NCI-H524 treated with DMSO at 0.1 percent for 48 hours (cell line): ENCODE results near the gene IFIT5.
"Not testable (repeated sequence)": the region's sequence is repeated elsewhere in the genome, so short reads cannot be mapped to it uniquely, and the experiment has no call there.

Experiments used
- DNase-seq: peaks from one replicate; lab custom pipeline; 2025; lab: John Stamatoyannopoulos, UW

IFIT5 gene

GRCh38 chr10:89428877-89429276 is 14.5 kb downstream of the IFIT5 start:
- DNase-seq = no peak

- DNase-seq = no peak
Measured at GRCh38 chr10:89431977-89432376, 17.6 kb downstream of the IFIT5 start.

- DNase-seq = no peak
Measured at GRCh38 chr10:89438525-89438924, 24.2 kb downstream of the IFIT5 start.

- DNase-seq = no peak
Measured at GRCh38 chr10:89440226-89441009, 26.1 kb downstream of the IFIT5 start.

- no peak for DNase-seq
Measured at GRCh38 chr10:89442289-89442688, 27.9 kb downstream of the IFIT5 start.

GRCh38 chr10:89444819-89445218 is 30.5 kb downstream of the IFIT5 start:
- DNase-seq = not testable (repeated sequence)

- no peak for DNase-seq
Measured at GRCh38 chr10:89450901-89451300, 36.5 kb downstream of the IFIT5 start.

- no peak for DNase-seq
Measured at GRCh38 chr10:89452193-89452592, 37.8 kb downstream of the IFIT5 start.

- no peak for DNase-seq
Measured at GRCh38 chr10:89454561-89455347, 40.4 kb downstream of the IFIT5 start.

- no peak for DNase-seq
Measured at GRCh38 chr10:89458291-89458690, 43.9 kb downstream of the IFIT5 start.

- DNase-seq = no peak
Measured at GRCh38 chr10:89458784-89459183, 44.4 kb downstream of the IFIT5 start.

GRCh38 chr10:89463846-89464537 is 49.6 kb downstream of the IFIT5 start:
- no peak for DNase-seq

GRCh38 chr10:89465196-89465595 is 50.8 kb downstream of the IFIT5 start:
- DNase-seq = no peak

GRCh38 chr10:89466599-89467035 is 52.2 kb downstream of the IFIT5 start:
- DNase-seq = no peak

- DNase-seq = no peak
Measured at GRCh38 chr10:89468191-89468965, 54.0 kb downstream of the IFIT5 start.

GRCh38 chr10:89469517-89469916 is 55.1 kb downstream of the IFIT5 start:
- no peak for DNase-seq
